DMS79 treated with DMSO at 0.1 percent for 48 hours (cell line): ENCODE measurements around the gene CLCN3.
"Not testable (repeated sequence)": the region's sequence is repeated elsewhere in the genome, so short reads cannot be mapped to it uniquely, and the experiment has no call there.

ENCODE experiments used
- DNase-seq: peaks from one replicate; lab custom pipeline; 2025; lab: John Stamatoyannopoulos, UW

CLCN3 gene

GRCh38 chr4:169707958-169708643, 87.7 kb downstream of the CLCN3 start:
- DNase-seq: no peak

GRCh38 chr4:169715826-169716225, 95.4 kb downstream of the CLCN3 start:
- no peak for DNase-seq

GRCh38 chr4:169716677-169717076, 96.3 kb downstream of the CLCN3 start:
- no peak for DNase-seq

- DNase-seq: no peak
Observed at GRCh38 chr4:169720529-169720928, 100.2 kb downstream of the CLCN3 start.

GRCh38 chr4:169723207-169723965, 103.0 kb downstream of the CLCN3 start:
- no peak for DNase-seq

- no peak for DNase-seq
Observed at GRCh38 chr4:169724260-169724659, 103.9 kb downstream of the CLCN3 start.

GRCh38 chr4:169727616-169728015, 107.2 kb downstream of the CLCN3 start:
- no peak for DNase-seq

- DNase-seq: no peak
Observed at GRCh38 chr4:169730564-169730963, 110.2 kb downstream of the CLCN3 start.

GRCh38 chr4:169738604-169739003, 118.2 kb downstream of the CLCN3 start:
- DNase-seq: not testable (repeated sequence)

GRCh38 chr4:169741569-169741968, 121.2 kb downstream of the CLCN3 start:
- no peak for DNase-seq

- no peak for DNase-seq
Observed at GRCh38 chr4:169744601-169745000, 124.2 kb downstream of the CLCN3 start.

- DNase-seq: no peak
Observed at GRCh38 chr4:169745291-169745690, 124.9 kb downstream of the CLCN3 start.

GRCh38 chr4:169756971-169757574, 136.7 kb downstream of the CLCN3 start:
- no peak for DNase-seq

GRCh38 chr4:169757575-169758184, 137.3 kb downstream of the CLCN3 start, which contains the start of gene HPF1:
Gene HPF1 (minus strand): TSS chr4:169757944. CDS start chr4:169757877, 67 bp downstream.
- DNase-seq: peak; percentile 65

- no peak for DNase-seq
Observed at GRCh38 chr4:169758401-169758962, 138.1 kb downstream of the CLCN3 start.

- DNase-seq: no peak
Observed at GRCh38 chr4:169761846-169762245, 141.5 kb downstream of the CLCN3 start.

- DNase-seq: no peak
Observed at GRCh38 chr4:169765835-169766234, 145.5 kb downstream of the CLCN3 start.

- no peak for DNase-seq
Observed at GRCh38 chr4:169766741-169767140, 146.4 kb downstream of the CLCN3 start.

- DNase-seq: no peak
Observed at GRCh38 chr4:169768385-169768784, 148.0 kb downstream of the CLCN3 start.

- DNase-seq: no peak
Observed at GRCh38 chr4:169770416-169770815, 150.0 kb downstream of the CLCN3 start.

- DNase-seq: not testable (repeated sequence)
Observed at GRCh38 chr4:169771556-169772080, 151.2 kb downstream of the CLCN3 start.
